Loucy (cell line): ENCODE data around the gene SLC38A10.

Experiments used
- H2AFZ ChIP-seq: fragments of 200-600 bp; sonication (generic); 2 replicates; pipeline ENCODE4 v1.6.0; 2016; ENCODE audit warnings: antibody characterized with exemption, mild to moderate bottlenecking, low read length, moderate library complexity
- H3F3A ChIP-seq: fragments of 200-600 bp; 2 replicates; pipeline ENCODE4 v1.6.0; 2016; ENCODE audit warnings: antibody characterized with exemption, low read depth, mild to moderate bottlenecking
- H3K27me3 ChIP-seq: fragments of 200-600 bp; sonication (generic); 2 replicates; pipeline ENCODE4 v1.6.1; 2014; ENCODE audit warnings: low read length, mild to moderate bottlenecking; ENCODE audit not compliant: insufficient read depth, poor library complexity, severe bottlenecking
- H3K36me3 ChIP-seq: fragments of 200-600 bp; sonication (generic); 2 replicates; pipeline ENCODE4 v1.6.1; 2016; ENCODE audit warnings: low read length; ENCODE audit not compliant: insufficient read depth
- H3K4me1 ChIP-seq: fragments of 200-600 bp; sonication (generic); 2 replicates; pipeline ENCODE4 v1.5.1; 2014; ENCODE audit warnings: low read length, mild to moderate bottlenecking; ENCODE audit not compliant: insufficient read depth, poor library complexity, severe bottlenecking
- H3K4me2 ChIP-seq: fragments of 200-600 bp; sonication (generic); 2 replicates; pipeline ENCODE4 v1.6.0; 2014; ENCODE audit warnings: antibody characterized with exemption, low read length, low read depth, mild to moderate bottlenecking; ENCODE audit not compliant: poor library complexity, severe bottlenecking
- H3K4me3 ChIP-seq: fragments of 200-600 bp; sonication (generic); 2 replicates; pipeline ENCODE4 v1.5.1; 2014; ENCODE audit warnings: low read length, mild to moderate bottlenecking, mixed read lengths; ENCODE audit not compliant: poor library complexity, severe bottlenecking
- H3K79me2 ChIP-seq: fragments of 200-600 bp; sonication (generic); 2 replicates; pipeline ENCODE4 v1.6.1; 2014; ENCODE audit warnings: low read length; ENCODE audit not compliant: insufficient read depth
- H3K9ac ChIP-seq: fragments of 200-600 bp; sonication (generic); 2 replicates; pipeline ENCODE4 v1.6.0; 2014; ENCODE audit warnings: mild to moderate bottlenecking, low read depth, low read length, moderate library complexity; ENCODE audit not compliant: poor library complexity, severe bottlenecking
- H3K9me2 ChIP-seq: fragments of 200-600 bp; sonication (generic); replicated peaks from 2 replicates; pipeline ENCODE4 v1.6.1; 2016; ENCODE audit warnings: low read depth, low read length, mixed read lengths
- H3K9me3 ChIP-seq: fragments of 200-600 bp; sonication (generic); 2 replicates; pipeline ENCODE4 v1.6.1; 2014; ENCODE audit warnings: mild to moderate bottlenecking, antibody characterized with exemption, low read length, low read depth; ENCODE audit not compliant: insufficient read depth
- H4K20me1 ChIP-seq: fragments of 200-600 bp; sonication (generic); 2 replicates; pipeline ENCODE4 v1.6.0; 2014; ENCODE audit warnings: antibody characterized with exemption, low read length, mild to moderate bottlenecking; ENCODE audit not compliant: insufficient read depth, poor library complexity, severe bottlenecking
- CTCF ChIP-seq: fragments of 200-600 bp; sonication (generic); conservative IDR thresholded peaks from 2 replicates; pipeline ENCODE4 v1.5.1; 2014; ENCODE audit warnings: mild to moderate bottlenecking, antibody characterized with exemption, low read length
- EZH2phosphoT487 ChIP-seq: fragments of 200-600 bp; IDR thresholded peaks from 2 replicates; pipeline ENCODE4 v1.6.1; 2018; ENCODE audit warnings: antibody characterized with exemption, mild to moderate bottlenecking, moderate library complexity, borderline replicate concordance

Gene SLC38A10

GRCh38 chr17:81323411-81323868 lies 28.3 kb upstream of the SLC38A10 start:
- Histone ChIP-seq H3K4me2 (no peak overlapping the region), H3K9ac (no peak overlapping the region), H3K4me1 (peaks cover 5% of the 10 kb centered on the region), H3F3A (no peaks in the 10 kb centered on the region), H3K27me3 (no peaks in the 10 kb centered on the region), H2AFZ (no peak overlapping the region), H3K79me2 (no peaks in the 10 kb centered on the region), H3K9me3 (no peaks in the 10 kb centered on the region), H3K9me2 (no peaks in the 10 kb centered on the region), H4K20me1 (no peaks in the 10 kb centered on the region), H3K4me3 (no peak overlapping the region), H3K36me3 (no peaks in the 10 kb centered on the region)
- TF ChIP-seq EZH2phosphoT487: no peak

- H3K27me3 ChIP-seq: no peaks in the 10 kb centered on the region
- no peak overlapping the region for H3K9ac ChIP-seq
- no peaks in the 10 kb centered on the region for H3K36me3 ChIP-seq
- H2AFZ ChIP-seq: no peak overlapping the region
- TF ChIP-seq EZH2phosphoT487 (no peak), CTCF (no peak)
- H3K4me2 ChIP-seq: no peak overlapping the region
- no peaks in the 10 kb centered on the region for H3K9me3 ChIP-seq
- H3K9me2 ChIP-seq: no peaks in the 10 kb centered on the region
- H4K20me1 ChIP-seq: no peaks in the 10 kb centered on the region
- H3K4me3 ChIP-seq: no peak overlapping the region
- no peaks in the 10 kb centered on the region for H3F3A ChIP-seq
- H3K79me2 ChIP-seq: no peaks in the 10 kb centered on the region
- H3K4me1 ChIP-seq: peaks cover 4% of the 10 kb centered on the region
These were observed 27.9 kb upstream of the SLC38A10 start for GRCh38 chr17:81323083-81323369.

- H3K9ac ChIP-seq: no peak overlapping the region
- no peaks in the 10 kb centered on the region for H3K79me2 ChIP-seq
- H3K4me3 ChIP-seq: no peak overlapping the region
- no peaks in the 10 kb centered on the region for H3K36me3 ChIP-seq
- H3K27me3 ChIP-seq: no peaks in the 10 kb centered on the region
- no peak overlapping the region for H3K4me2 ChIP-seq
- H3K9me2 ChIP-seq: no peaks in the 10 kb centered on the region
- H3K9me3 ChIP-seq: no peaks in the 10 kb centered on the region
- no peak overlapping the region for H2AFZ ChIP-seq
- TF ChIP-seq EZH2phosphoT487: no peak
- TF ChIP-seq CTCF: peak; percentile 74
- no peaks in the 10 kb centered on the region for H3F3A ChIP-seq
- H3K4me1 ChIP-seq: peaks cover 4% of the 10 kb centered on the region
- H4K20me1 ChIP-seq: no peaks in the 10 kb centered on the region
These were observed 27.4 kb upstream of the SLC38A10 start for GRCh38 chr17:81322271-81323082.
